Measurements from ENCODE around the gene PDE1C.

The PDE1C gene

GRCh38 chr7:31938650-31939049 lies 131.6 kb downstream of the PDE1C start:
- DNase-seq (ENCODE audit: low spot score): no peak

- DNase-seq (ENCODE audit: low spot score): no peak
Measured at GRCh38 chr7:31937982-31938381, 132.2 kb downstream of the PDE1C start.

- no peak for DNase-seq (ENCODE audit: low spot score)
Measured at GRCh38 chr7:31935124-31936054, 134.8 kb downstream of the PDE1C start.

GRCh38 chr7:31934551-31934950 lies 135.7 kb downstream of the PDE1C start:
- DNase-seq (ENCODE audit: low spot score): no peak

- no peak for DNase-seq (ENCODE audit: low spot score)
Measured at GRCh38 chr7:31933481-31933880, 136.7 kb downstream of the PDE1C start.

- DNase-seq (ENCODE audit: low spot score): no peak
Measured at GRCh38 chr7:31926991-31927584, 143.1 kb downstream of the PDE1C start.

GRCh38 chr7:31925753-31926454 lies 144.3 kb downstream of the PDE1C start:
- no peak for DNase-seq (ENCODE audit: low spot score)

- no peak for DNase-seq (ENCODE audit: low spot score)
Measured at GRCh38 chr7:31924251-31924650, 146.0 kb downstream of the PDE1C start.

- no peak for DNase-seq (ENCODE audit: low spot score)
Measured at GRCh38 chr7:31922848-31923247, 147.4 kb downstream of the PDE1C start.

- no peak for DNase-seq (ENCODE audit: low spot score)
Measured at GRCh38 chr7:31921047-31921446, 149.2 kb downstream of the PDE1C start.

- DNase-seq (ENCODE audit: low spot score): no peak
Measured at GRCh38 chr7:31919678-31920369, 150.4 kb downstream of the PDE1C start.

GRCh38 chr7:31918706-31919393 lies 151.4 kb downstream of the PDE1C start:
- DNase-seq (ENCODE audit: low spot score): no peak

GRCh38 chr7:31917256-31917655 lies 153.0 kb downstream of the PDE1C start:
- DNase-seq (ENCODE audit: low spot score): no peak

- DNase-seq (ENCODE audit: low spot score): no peak
Measured at GRCh38 chr7:31910191-31910590, 160.0 kb downstream of the PDE1C start.

GRCh38 chr7:31906479-31907171 lies 163.6 kb downstream of the PDE1C start:
- DNase-seq (ENCODE audit: low spot score): no peak

- no peak for DNase-seq (ENCODE audit: low spot score)
Measured at GRCh38 chr7:31903962-31904361, 166.2 kb downstream of the PDE1C start.

GRCh38 chr7:31899356-31899927 lies 170.8 kb downstream of the PDE1C start:
- DNase-seq (ENCODE audit: low spot score): no peak

- DNase-seq (ENCODE audit: low spot score): no peak
Measured at GRCh38 chr7:31896925-31897324, 173.3 kb downstream of the PDE1C start.

GRCh38 chr7:31894308-31894707 lies 175.9 kb downstream of the PDE1C start:
- DNase-seq (ENCODE audit: low spot score): no peak

GRCh38 chr7:31893365-31893764 lies 176.8 kb downstream of the PDE1C start:
- no peak for DNase-seq (ENCODE audit: low spot score)

Data from putamen (tissue), 1 donor.